ENCODE results near the gene KLHDC9. TPM values are rescaled to one million over a fixed set of nuclear protein-coding genes. Genes with fewer than 3 reads are reported as not detected.
A peak's percentile ranks its signal among the peaks of the same experiment; 100 is the strongest.

The KLHDC9 gene
- total RNA-seq, 1 donor from 2014 or later = 14.3 TPM

GRCh38 chr1:161092621-161093028 is 5.5 kb upstream of the KLHDC9 start:
- DNase-seq (ENCODE audit: extremely low spot score, unreplicated experiment) = no peak
- peaks cover 4% of the 10 kb centered on the region for H3K36me3 Mint-ChIP-seq
- H3K4me3 Mint-ChIP-seq = peak overlapping the region; percentile 74
- H3K4me1 Mint-ChIP-seq (ENCODE audit: unreplicated experiment) = peaks cover 6% of the 10 kb centered on the region
- H3K9me3 Mint-ChIP-seq = no peaks in the 10 kb centered on the region
- peak overlapping the region; percentile 96 for H3K27ac Mint-ChIP-seq
- H3K27me3 Mint-ChIP-seq = peaks cover 3% of the 10 kb centered on the region
- TF ChIP-seq, protein P1, sequence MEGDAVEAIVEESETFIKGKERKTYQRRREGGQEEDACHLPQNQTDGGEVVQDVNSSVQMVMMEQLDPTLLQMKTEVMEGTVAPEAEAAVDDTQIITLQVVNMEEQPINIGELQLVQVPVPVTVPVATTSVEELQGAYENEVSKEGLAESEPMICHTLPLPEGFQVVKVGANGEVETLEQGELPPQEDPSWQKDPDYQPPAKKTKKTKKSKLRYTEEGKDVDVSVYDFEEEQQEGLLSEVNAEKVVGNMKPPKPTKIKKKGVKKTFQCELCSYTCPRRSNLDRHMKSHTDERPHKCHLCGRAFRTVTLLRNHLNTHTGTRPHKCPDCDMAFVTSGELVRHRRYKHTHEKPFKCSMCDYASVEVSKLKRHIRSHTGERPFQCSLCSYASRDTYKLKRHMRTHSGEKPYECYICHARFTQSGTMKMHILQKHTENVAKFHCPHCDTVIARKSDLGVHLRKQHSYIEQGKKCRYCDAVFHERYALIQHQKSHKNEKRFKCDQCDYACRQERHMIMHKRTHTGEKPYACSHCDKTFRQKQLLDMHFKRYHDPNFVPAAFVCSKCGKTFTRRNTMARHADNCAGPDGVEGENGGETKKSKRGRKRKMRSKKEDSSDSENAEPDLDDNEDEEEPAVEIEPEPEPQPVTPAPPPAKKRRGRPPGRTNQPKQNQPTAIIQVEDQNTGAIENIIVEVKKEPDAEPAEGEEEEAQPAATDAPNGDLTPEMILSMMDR (conservative IDR thresholded peaks at IDR 0.05) = no peak

DNA sequence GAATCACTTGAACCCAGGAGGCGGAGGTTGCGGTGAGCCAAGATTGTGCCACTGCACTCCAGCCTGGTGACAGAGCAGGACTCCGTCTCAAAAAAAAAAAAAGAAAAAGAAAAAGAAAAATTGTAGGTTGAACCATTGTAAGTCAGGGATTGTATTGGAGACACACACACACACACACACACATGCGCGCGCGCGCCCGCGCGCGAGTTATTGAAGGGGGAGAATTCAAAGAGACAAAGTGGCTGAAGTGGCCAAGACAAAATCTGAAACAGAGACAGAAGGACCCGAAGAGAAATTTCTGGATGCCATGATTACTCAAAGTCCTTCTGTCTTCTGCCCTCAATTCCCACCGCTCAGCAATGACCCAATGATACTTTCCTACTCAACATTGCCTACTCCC is 3.7 kb upstream of the KLHDC9 start:
- peaks cover 4% of the 10 kb centered on the region for H3K27me3 Mint-ChIP-seq
- peaks cover 11% of the 10 kb centered on the region for H3K4me1 Mint-ChIP-seq (ENCODE audit: unreplicated experiment)
- no peak for DNase-seq (ENCODE audit: extremely low spot score, unreplicated experiment)

GRCh38 chr1:161095230-161095629 is 2.9 kb upstream of the KLHDC9 start:
- H3K4me3 Mint-ChIP-seq = no peak overlapping the region
- peaks cover 4% of the 10 kb centered on the region for H3K27me3 Mint-ChIP-seq
- TF ChIP-seq, protein P1 (conservative IDR thresholded peaks at IDR 0.05) = no peak
- H3K4me1 Mint-ChIP-seq (ENCODE audit: unreplicated experiment) = peaks cover 11% of the 10 kb centered on the region
- no peaks in the 10 kb centered on the region for H3K9me3 Mint-ChIP-seq
- no peaks in the 10 kb centered on the region for H3K36me3 Mint-ChIP-seq
- no peak for DNase-seq (ENCODE audit: extremely low spot score, unreplicated experiment)
- H3K27ac Mint-ChIP-seq = peak overlapping the region; percentile 37

More for the DNA sequence above, 3.7 kb upstream of the KLHDC9 start:
- Mint-ChIP-seq H3K4me3 (no peak overlapping the region), H3K36me3 (no peaks in the 10 kb centered on the region), H3K9me3 (no peaks in the 10 kb centered on the region), H3K27ac (peak overlapping the region; percentile 37)
- TF ChIP-seq, protein P1 (conservative IDR thresholded peaks at IDR 0.05) = no peak

GRCh38 chr1:161096015-161096414 is 2.1 kb upstream of the KLHDC9 start:
- Mint-ChIP-seq H3K27ac (peak overlapping the region; percentile 96), H3K4me3 (peak overlapping the region; percentile 87), H3K27me3 (peaks cover 4% of the 10 kb centered on the region), H3K9me3 (no peaks in the 10 kb centered on the region), H3K36me3 (no peaks in the 10 kb centered on the region), H3K4me1 (ENCODE audit: unreplicated experiment) (peaks cover 11% of the 10 kb centered on the region)
- DNase-seq (ENCODE audit: extremely low spot score, unreplicated experiment) = no peak
- TF ChIP-seq, protein P1 (conservative IDR thresholded peaks at IDR 0.05) = no peak

- H3K4me3 Mint-ChIP-seq = peak overlapping the region; percentile 87
- H3K4me1 Mint-ChIP-seq (ENCODE audit: unreplicated experiment) = peaks cover 11% of the 10 kb centered on the region
- H3K9me3 Mint-ChIP-seq = no peaks in the 10 kb centered on the region
- peaks cover 4% of the 10 kb centered on the region for H3K27me3 Mint-ChIP-seq
- H3K27ac Mint-ChIP-seq = peak overlapping the region; percentile 96
- TF ChIP-seq, protein P1 (conservative IDR thresholded peaks at IDR 0.05) = no peak
- no peaks in the 10 kb centered on the region for H3K36me3 Mint-ChIP-seq
- no peak for DNase-seq (ENCODE audit: extremely low spot score, unreplicated experiment)
Measured at GRCh38 chr1:161096530-161096929, 1.6 kb upstream of the KLHDC9 start.
